CD4-positive, alpha-beta T cell (primary cell): ENCODE data around the gene RPP30. TPM values are rescaled to one million over a fixed set of nuclear protein-coding genes. Genes with fewer than 3 reads are reported as not detected.
A peak's percentile ranks its signal among the peaks of the same experiment; 100 is the strongest.

Experiments used
- ATAC-seq: fragments of 200-7000 bp; cut with Tn5 transposase; one replicate; pipeline ENCODE4 v1.10.0; 2022; ENCODE audit warnings: mild to moderate bottlenecking; ENCODE audit not compliant: poor library complexity
- CTCF ChIA-PET: fragments of 350-600 bp; sonication (Branson Sonifier 250); formaldehyde crosslinking; loops from one replicate; lab custom pipeline; 2021; ENCODE audit warnings: antibody characterized with exemption, inconsistent platforms; lab: Charles Lee
- POLR2A ChIA-PET: fragments of 350-600 bp; sonication (Branson Sonifier 250); formaldehyde crosslinking; loops from one replicate; lab custom pipeline; 2021; ENCODE audit warnings: antibody characterized with exemption, inconsistent platforms; lab: Charles Lee
- DNase-seq, 14 experiments: peaks; one replicate each; pipeline ENCODE4 v3.0.0-alpha.2; 2013 to 2020; ENCODE audit warnings: mixed read lengths in 2 of 14
- H3K27ac ChIP-seq, 2 donors: one replicate each; pipeline versions ENCODE4 v1.5.1 to v1.7.0; 2013; ENCODE audit warnings: low read length in 2 of 2, low read depth in 1 of 2, mild to moderate bottlenecking in 1 of 2
- H3K27me3 ChIP-seq, 2 experiments: 1 replicate in 1 of 2; 2 replicates in 1 of 2; pipeline versions ENCODE4 v1.6.1 to v1.7.0; 2013; ENCODE audit warnings: low read length in 2 of 2, control low read depth in 1 of 2, mild to moderate bottlenecking in 1 of 2, moderate library complexity in 1 of 2; ENCODE audit not compliant: insufficient read depth in 2 of 2, control insufficient read depth in 1 of 2
- H3K36me3 ChIP-seq: one replicate; pipeline ENCODE4 v1.6.1; 2013; ENCODE audit warnings: low read length, control low read depth; ENCODE audit not compliant: insufficient read depth
- H3K4me1 ChIP-seq: one replicate; pipeline ENCODE4 v1.6.1; 2013; ENCODE audit warnings: low read length, control low read depth; ENCODE audit not compliant: insufficient read depth
- H3K4me3 ChIP-seq: one replicate; pipeline ENCODE4 v1.5.1; 2013; ENCODE audit warnings: mild to moderate bottlenecking, low read length, moderate library complexity
- H3K9me3 ChIP-seq, 2 experiments: 1 replicate in 1 of 2; 2 replicates in 1 of 2; pipeline versions ENCODE4 v1.6.1 to v1.7.0; 2013; ENCODE audit warnings: low read length in 2 of 2, mild to moderate bottlenecking in 2 of 2, control low read depth in 1 of 2, moderate library complexity in 1 of 2; ENCODE audit not compliant: control insufficient read depth in 1 of 2, insufficient read depth in 1 of 2
- H3K27ac Mint-ChIP-seq: one replicate; pipeline ENCODE4 v1.8.0; 2020; ENCODE audit warnings: mixed read lengths
- H3K27me3 Mint-ChIP-seq: one replicate; pipeline ENCODE4 v1.8.0; 2021; ENCODE audit warnings: mixed read lengths
- H3K36me3 Mint-ChIP-seq: one replicate; pipeline ENCODE4 v1.8.0; 2021; ENCODE audit warnings: low read depth, mixed read lengths
- H3K4me1 Mint-ChIP-seq: one replicate; pipeline ENCODE4 v1.8.0; 2021; ENCODE audit warnings: low read depth, mixed read lengths
- H3K4me3 Mint-ChIP-seq: one replicate; pipeline ENCODE4 v1.8.0; 2020; ENCODE audit warnings: mild to moderate bottlenecking, mixed read lengths
- H3K9me3 Mint-ChIP-seq: one replicate; pipeline ENCODE4 v1.8.0; 2020; ENCODE audit warnings: mixed read lengths
- CTCF ChIP-seq: fragments of 200-600 bp; IDR thresholded peaks from one replicate; pipeline ENCODE4 v1.8.0; 2022; ENCODE audit warnings: antibody characterized with exemption, mild to moderate bottlenecking
- intact Hi-C, 2 experiments: fragments of 100-400 bp; cut with DNase I in 1 of 2; cut with micrococcal nuclease in 1 of 2; formaldehyde crosslinking; loops; one replicate each; pipeline versions ENCODE4 v1.15.1 to v1.9.0; 2023 to 2025; cut with DNase I, micrococcal nuclease
- polyA plus RNA-seq, 2 donors: library from polyadenylated mRNA; unstranded; fragments of 120-200 nt; gene quantifications; one replicate each; pipeline ENCODE4 v1.2.1, GENCODE V29; 2013
- total RNA-seq, 174 experiments: library from RNA in 2 of 174; stranded (reverse) in 2 of 174; gene quantifications; one replicate each; pipeline ENCODE4 v1.2.3 and lab custom pipeline; 2021 to 2026

RPP30 gene
- total RNA-seq (10 to 100 TPM; 25.3 to 28.5 TPM), total RNA-seq (lab: John Stamatoyannopoulos, UW) (22.3 to 105 (median 37.4) reads per million in 172 experiments)
- 36.1 TPM for polyA plus RNA-seq (2013, experiment 1 of 2)
- polyA plus RNA-seq (2013, experiment 2 of 2), result 32.1 TPM

GRCh38 chr10:90871766-90872647, at the start of gene RPP30:
Gene RPP30 (plus strand): TSS chr10:90871974. CDS start chr10:90871987, 13 bp downstream.
- POLR2A ChIA-PET, result interaction anchor here (0.6 to 1.8 kb wide), 14 partner anchors 8 to 1419 kb away, joined by 3 to 7 read pairs (median 4); partner anchors contain the start of genes BTAF1, CPEB3, HTR7 and KIF20B
- intact Hi-C loops, result loop anchor here (1.0 to 10.0 kb wide), 9 partner anchors 121 to 1423 kb away; partner anchors contain the start of genes BTAF1 (in 2 of the 2), CPEB3 (in 1 of the 2), KIF20B (in 1 of the 2) and MARCHF5 (in 1 of the 2)
- Mint-ChIP-seq H3K4me3 (peak within 1 kb of the TSS; percentile 96), H3K27me3 (peaks cover 33% of the 10 kb centered on the region), H3K4me1 (peaks cover 38% of the 10 kb centered on the region), H3K27ac (peak within 1 kb of the TSS; percentile 84), H3K36me3 (peaks cover 32% of the 10 kb centered on the region), H3K9me3 (no peaks in the 10 kb centered on the region)
- peak within 1 kb of the TSS; percentile 31 to 46 for H3K27ac ChIP-seq
- H3K9me3 ChIP-seq, result no peaks in the 10 kb centered on the region
- H3K36me3 ChIP-seq, result peaks cover 16% of the 10 kb centered on the region
- TF ChIP-seq CTCF, result no peak
- H3K4me3 ChIP-seq, result peak within 1 kb of the TSS; percentile 95
- DNase-seq (peak; percentile 67 to 88 (median 74)), ATAC-seq (peak; percentile 98)
- CTCF ChIA-PET, result interaction anchor here (1.0 to 2.3 kb wide), 4 partner anchors 8 to 46 kb away, joined by 3 to 11 read pairs (median 6); partner anchors contain the start of gene HTR7
- H3K27me3 ChIP-seq, result peaks cover 0 to 22% of the 10 kb centered on the region in 2 experiments
- peaks cover 16% of the 10 kb centered on the region for H3K4me1 ChIP-seq

- no peaks in the 10 kb centered on the region for H3K36me3 Mint-ChIP-seq
These were observed 49.3 kb upstream of the RPP30 start for GRCh38 chr10:90822508-90822907.

More at GRCh38 chr10:90822508-90822907, 49.3 kb upstream of the RPP30 start:
- H3K27me3 ChIP-seq, result peaks cover 7 to 11% of the 10 kb centered on the region in 2 experiments
- H3K4me3 ChIP-seq, result no peak overlapping the region
- H3K4me1 ChIP-seq, result no peaks in the 10 kb centered on the region
- POLR2A ChIA-PET, result no interaction called here
- TF ChIP-seq CTCF, result no peak
- no peaks in the 10 kb centered on the region for H3K4me1 Mint-ChIP-seq
- intact Hi-C loops, result no loop called here
- DNase-seq (no peak), ATAC-seq (no peak)
- H3K9me3 ChIP-seq, result peaks cover 0 to 8% of the 10 kb centered on the region in 2 experiments
- no peak overlapping the region for H3K4me3 Mint-ChIP-seq
- H3K27ac ChIP-seq, result no peak overlapping the region
- H3K9me3 Mint-ChIP-seq, result peaks cover 5% of the 10 kb centered on the region
- CTCF ChIA-PET, result no interaction called here
- peaks cover 33% of the 10 kb centered on the region for H3K27me3 Mint-ChIP-seq
- H3K27ac Mint-ChIP-seq, result no peak overlapping the region
- no peaks in the 10 kb centered on the region for H3K36me3 ChIP-seq
